Stimulated activated CD8-positive, alpha-beta memory T cell treated with anti-CD3 and anti-CD28 coated beads, Interleukin-12 subunit alpha, Interleukin-12 subunit beta, amount 100 ng/mL, for 4 hours (primary cell): Measurements from ENCODE around the gene IL10RB.
"Not testable (repeated sequence)": the region's sequence is repeated elsewhere in the genome, so short reads cannot be mapped to it uniquely, and the experiment has no call there.

Source experiments
- DNase-seq: peaks from one replicate; pipeline ENCODE4 v3.0.0-alpha.2; 2020; ENCODE audit warnings: low read depth

IL10RB gene

GRCh38 chr21:33302055-33302454 lies 35.9 kb downstream of the IL10RB start:
- DNase-seq, result no peak

DNA sequence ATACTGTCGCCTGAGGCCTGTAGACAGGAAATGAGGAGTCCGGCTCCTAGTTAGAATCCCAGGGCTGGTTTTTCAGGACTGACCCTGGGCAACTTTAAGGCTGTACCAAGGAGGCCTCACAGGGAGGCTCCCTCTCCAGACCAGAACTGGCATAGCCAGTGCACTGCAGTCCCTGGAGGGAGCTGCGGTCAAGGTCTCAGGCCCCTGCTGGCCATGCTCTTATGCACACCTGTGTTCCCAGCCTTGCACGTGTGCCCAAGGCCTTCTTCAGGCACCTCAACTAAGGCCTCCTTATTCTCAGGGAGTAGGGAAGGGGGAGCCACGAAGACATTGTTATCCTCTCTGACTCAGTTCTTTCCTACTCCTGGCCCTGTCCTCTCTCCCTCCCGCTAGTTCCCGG lies 36.6 kb downstream of the IL10RB start:
- no peak for DNase-seq

DNA sequence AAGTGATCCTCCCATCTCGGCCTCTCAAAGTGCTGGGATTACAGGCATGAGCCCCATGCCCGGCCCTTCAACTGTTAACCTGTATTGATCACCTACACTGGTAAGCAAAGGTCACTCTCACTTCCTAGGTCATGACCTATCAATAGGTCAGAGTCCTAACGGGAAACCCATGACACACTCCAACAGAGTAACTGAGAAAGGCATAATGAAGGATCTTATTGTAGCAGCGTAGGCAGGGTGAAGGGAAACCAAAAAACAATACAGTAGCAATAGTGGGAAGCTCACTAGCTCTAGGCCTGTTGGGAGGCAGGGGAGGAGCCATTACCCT lies 39.1 kb downstream of the IL10RB start:
- DNase-seq, result no peak

- DNase-seq, result no peak
Measured at GRCh38 chr21:33305938-33306337, 39.8 kb downstream of the IL10RB start.

DNA sequence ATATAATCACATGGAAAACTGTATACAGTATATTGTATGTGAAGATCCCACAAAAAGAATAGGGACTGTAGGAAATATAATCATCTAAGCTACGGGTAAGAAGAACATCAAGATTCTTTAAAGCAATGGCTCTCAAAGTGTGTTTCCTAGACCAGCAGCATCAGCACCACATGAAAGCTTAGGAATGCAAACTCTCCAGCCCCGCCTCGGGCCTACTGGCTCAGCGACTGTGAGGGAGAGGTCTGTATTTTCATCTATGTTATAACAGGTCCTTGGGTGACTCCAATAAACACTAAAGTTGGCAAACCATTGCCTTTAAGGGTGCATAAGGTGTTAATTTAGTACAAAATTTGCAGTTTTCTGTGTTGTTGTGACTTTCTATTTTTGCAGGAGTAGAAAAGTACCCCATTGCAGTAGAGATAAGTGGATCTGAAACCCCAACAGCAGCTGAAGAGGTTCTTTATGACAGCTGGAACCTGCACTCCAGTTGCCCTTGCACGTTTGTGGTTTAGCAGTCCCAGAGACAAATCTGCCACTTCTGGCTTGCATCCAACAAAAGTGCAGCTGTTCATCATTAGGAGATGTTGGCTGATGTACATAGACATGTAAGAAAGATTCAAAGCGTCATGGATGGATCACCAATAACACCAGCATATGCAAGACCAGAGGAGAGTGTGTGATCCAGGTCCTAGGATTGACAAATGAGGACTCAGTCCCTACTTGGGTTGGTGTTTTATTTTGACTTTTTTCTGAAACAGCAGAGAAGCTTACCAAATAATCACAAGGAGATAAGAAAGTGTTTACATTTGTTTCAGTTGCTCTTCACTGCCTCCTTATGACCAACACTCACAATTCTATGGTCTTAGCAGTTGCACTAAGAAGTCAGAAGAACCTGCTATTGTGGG lies 42.7 kb downstream of the IL10RB start:
- DNase-seq, result no peak

DNA sequence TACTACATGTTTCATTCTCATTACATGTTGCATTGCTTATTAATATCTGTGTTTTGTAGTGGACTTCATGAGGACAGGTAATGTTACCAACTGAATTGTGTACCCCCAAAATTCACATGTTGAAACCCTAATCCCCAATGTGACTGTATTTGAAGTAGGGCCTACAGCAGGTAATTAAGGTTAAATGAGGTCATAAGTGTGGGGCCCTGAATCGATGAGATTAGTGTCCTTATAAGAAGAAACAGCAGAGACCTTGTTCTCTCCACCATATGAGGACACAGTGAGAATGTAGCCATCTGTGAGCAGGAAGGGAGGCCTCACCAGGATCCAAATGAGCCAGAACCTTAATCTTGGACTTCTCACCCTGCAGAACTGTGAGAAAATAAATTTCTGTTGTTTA lies 43.6 kb downstream of the IL10RB start:
- no peak for DNase-seq

DNA sequence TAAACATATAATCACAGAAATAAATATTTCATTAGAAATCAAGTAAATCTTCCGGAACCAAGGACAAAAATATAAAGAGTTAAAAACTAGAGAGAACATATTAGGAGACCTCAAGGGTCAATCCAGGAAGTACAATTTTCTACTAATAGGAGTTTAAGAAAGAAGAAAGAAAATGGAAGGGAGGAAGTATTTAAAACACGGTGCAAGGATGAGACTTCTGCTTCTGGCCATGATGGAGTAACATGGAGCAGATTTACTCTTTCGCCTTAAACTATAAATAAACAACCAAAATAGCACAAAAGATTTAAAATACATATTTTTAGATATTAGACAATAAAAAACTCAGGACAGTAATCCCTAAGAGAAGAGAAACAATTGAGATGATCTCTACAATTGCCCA lies 46.0 kb downstream of the IL10RB start:
- DNase-seq, result no peak

DNA sequence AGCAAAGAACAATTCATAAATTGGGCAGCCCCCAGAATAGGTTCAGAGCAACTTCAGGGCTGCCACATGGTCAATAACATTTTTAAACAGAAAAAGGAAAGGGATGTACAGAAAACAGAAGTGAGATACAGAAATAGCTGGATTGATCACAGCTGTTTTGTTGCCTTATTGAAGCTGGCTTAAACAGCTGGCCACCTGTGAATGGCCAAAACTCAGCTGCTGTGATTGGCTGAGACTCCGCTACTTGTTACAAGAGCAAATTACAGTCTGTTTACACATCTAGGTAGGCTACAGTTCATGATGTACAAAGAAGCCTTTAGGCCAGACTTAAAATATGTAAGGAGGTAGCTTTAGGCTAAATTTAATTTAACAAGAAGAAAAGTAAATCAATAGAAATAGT lies 47.0 kb downstream of the IL10RB start:
- no peak for DNase-seq

GRCh38 chr21:33313611-33314010 lies 47.4 kb downstream of the IL10RB start:
- no peak for DNase-seq

DNA sequence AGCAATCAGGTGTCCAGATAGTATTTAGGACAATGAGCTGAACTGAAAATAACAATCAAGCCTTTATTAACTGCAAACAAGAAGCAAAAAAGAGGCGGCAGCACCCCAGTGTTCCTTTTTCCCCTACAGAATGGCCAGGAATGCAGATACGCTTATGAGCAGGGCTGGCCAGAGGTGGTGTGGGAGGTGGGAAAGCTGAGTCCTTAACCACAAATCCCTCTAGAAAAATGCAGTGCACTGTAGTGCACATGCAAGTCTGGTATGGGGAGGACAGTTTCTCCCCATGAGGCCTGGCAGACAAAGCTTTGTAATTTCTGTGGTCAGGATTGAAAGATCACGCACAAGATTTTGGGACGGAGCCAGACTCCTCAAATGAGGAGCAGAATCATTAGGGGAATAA lies 47.9 kb downstream of the IL10RB start:
- no peak for DNase-seq

DNA sequence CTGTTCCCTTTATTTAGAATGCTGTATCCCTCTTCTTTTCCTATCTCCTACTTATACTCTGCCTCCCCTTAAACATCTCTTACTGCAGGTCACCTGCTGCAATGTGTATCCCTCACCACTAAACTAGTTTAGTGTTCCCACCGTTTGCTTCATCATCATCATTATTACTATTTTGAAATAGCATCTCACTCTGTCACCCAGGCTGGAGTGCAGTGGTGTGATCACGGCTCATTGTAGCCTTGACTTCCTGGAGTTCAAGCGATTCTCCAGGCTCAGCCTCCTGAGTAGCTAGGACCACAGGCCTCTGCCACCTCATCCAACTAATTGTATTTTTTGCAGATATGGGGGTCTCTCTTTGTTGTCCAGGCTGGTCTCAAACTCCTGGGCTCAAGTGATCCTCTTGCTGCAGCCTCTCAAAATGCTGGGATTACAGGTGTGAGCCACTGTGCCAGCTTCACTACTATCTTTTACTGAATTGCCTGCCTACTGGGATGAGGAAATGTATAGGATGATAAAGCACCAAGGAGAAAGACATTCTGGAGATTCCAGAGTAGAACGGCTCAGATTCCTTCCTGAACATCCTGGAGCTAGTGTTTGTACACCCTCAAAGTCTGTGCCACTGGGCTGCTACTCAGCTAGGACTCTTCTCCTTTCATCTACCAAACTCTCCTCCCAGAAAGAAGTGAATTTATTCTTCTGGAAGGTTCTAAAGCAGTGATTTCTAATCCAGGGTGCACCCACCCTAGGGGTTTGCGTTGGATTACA lies 50.0 kb downstream of the IL10RB start:
- no peak for DNase-seq

DNA sequence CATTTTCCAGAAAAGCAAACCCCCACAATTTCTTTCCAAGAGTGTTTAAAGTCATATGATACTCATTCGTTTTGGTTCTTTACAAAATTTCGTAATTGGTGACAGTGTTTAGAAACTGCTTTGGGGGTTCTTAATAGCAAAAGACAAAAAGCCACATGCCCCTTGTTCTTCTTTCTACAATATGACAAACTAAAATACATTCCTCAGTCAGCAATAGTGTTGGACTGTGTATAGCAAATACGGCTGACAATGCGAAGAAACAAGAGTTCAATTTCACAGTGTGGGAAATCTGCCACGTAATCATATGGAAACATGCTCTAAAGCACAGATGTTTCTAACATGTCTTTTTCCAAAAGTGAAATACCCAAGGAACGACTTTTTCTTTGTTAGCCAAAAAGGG lies 51.0 kb downstream of the IL10RB start:
- DNase-seq, result no peak

DNA sequence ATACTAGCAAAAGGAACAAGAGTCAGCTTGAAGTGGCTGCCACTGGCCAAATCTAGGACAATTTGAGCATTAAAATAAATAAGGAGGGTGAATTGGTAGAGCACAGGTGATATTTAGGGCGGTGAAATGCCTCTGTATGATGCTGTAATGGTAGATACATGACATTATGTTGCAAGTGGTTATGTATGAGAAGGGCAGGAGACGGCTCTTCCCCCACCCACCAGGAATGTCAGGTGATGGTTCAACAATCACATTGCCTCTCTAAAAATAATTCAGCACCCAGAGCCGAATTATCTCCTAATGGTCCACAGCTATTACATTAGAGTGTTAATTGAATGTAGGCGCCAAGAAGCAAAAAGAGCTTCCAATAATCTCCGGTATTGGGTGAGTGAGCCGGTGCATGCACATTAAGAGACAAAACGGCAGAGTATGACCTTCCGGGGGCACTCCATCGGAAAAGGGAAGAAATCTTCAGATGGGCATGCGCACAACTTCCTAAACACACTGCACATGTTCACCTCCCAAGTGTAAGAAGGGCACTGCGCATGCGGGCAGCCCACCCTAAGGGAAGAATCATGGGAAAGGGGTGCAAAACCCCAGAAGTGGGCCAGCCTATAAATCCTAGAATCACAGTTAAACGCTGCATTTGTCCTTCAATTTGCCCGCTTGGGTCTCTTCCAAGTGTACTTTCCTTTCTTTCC lies 51.8 kb downstream of the IL10RB start:
- DNase-seq, result no peak

DNA sequence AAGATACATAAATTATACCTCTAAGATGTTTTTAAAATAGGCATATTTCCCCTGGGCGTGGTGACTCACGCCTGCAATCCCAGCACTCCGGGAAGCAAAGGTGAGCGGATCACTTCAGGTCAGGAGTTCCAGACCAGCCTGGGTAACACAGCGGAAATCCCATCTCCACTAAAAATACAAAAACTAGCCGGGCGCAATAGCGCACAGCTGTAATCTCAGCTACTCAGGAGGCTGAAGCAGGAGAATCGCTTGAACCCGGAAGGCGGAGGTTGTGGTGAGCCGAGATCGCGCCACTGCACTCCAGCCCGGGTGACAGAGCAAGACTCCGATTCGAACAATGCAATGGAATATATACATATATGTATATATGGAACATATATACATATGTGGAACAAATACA lies 54.8 kb downstream of the IL10RB start:
- not testable (repeated sequence) for DNase-seq

GRCh38 chr21:33323610-33324009 lies 57.4 kb downstream of the IL10RB start:
- DNase-seq, result not testable (repeated sequence)

DNA sequence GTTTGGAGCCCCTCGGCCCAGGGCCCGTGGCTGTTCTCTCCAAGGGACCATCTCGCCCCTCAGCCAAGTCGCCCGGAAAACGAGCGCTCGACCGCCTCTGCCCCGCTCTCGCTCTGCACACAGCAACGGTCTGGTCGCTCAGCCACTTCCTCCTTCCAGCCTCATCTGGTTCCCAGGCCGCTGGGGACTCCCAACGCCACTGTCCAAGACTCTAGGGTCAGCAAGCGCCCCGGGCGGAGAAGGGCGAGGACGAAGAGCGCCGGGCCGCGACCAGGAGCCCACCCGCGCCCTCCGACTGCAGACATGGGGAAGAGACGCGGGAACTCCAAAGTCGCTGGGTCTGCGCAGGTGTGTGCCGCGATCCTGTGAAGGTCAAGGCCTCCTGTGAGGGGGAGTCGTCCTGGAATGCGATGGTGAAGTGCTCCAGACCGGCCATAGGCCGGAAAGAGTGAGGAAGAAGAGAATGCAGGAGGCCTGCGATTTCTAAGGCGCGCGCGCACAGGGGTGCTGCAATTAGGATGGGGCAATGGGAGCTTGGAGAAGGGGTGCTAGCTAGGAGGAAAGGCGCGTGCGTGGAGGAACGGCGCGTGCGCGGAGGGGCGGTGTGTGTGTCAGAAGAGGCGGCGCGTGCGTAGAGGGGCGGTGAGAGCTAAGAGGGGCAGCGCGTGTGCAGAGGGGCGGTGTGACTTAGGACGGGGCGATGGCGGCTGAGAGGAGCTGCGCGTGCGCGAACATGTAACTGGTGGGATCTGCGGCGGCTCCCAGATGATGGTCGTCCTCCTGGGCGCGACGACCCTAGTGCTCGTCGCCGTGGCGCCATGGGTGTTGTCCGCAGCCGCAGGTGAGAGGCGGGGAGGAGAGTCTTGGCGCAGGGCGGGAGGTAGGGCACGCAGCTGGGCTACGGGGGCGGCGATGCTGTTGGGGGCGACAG lies 58.4 kb downstream of the IL10RB start, which contains the start of gene IFNAR1:
Gene IFNAR1, plus strand, starts transcription at position 680 of the 931 bp plus-strand sequence. Its CDS starts 86 bp downstream, at position 766.
- DNase-seq, result peak; percentile 99

DNA sequence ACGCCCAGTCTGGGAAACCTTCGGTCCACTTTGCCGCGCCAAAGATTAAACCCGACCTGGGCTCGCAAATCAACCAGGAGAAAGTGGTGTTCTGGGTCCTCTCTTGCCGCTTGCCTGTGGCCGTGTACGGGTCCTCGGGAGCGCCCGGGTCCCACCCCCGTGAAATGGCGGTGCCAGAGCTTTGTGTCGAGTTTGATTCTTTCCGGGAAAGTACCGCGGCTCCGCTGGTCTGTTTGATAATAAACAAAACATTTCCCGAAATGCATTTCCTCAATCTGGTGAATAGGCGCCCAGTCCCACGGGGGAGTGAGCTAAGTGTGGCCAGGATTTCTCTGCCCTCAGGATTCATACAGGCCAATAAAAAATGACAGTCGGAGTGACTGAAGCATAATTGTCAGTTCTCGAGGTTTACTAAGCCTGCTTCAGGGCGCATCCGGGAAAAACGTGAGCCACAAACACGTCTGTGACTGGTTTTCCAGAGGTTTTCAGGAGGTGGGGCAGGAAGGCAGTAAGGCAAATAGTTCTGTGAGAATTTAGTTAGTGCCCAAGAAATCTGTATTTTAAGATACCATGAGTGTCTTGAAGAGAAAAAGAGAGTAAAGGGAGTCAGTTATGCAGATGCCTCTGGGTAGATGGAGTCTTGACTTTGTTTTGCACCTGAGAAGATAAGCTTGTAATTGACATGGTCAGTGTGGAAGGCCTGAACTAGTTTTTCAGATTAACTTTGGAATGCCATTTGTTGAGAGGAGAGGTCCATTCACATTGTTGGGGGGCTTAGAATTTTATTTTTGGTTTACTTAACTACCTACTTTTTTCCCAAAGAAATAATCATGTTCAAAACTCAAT lies 59.3 kb downstream of the IL10RB start:
- peak; percentile 52 for DNase-seq

DNA sequence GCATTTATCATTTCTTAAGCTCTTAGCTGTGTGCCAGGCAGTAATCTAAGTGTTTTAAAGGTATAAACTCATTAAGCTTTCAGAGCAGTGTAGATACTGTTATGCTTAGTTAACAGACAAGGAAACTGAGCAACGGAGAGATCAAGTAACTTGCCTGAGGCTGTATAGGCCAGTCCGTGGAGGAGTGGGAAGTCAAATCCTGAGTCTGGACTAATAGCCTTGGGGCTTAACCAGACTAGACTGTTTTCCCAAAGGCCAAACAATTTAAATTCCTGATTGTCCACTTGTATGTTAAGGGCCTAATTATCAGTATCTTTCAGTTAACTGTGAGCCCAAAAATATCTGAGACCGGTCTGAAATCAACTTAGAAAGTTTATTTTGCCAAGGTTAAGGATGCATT lies 61.2 kb downstream of the IL10RB start:
- no peak for DNase-seq

GRCh38 chr21:33327792-33328433 lies 61.7 kb downstream of the IL10RB start:
- no peak for DNase-seq

- no peak for DNase-seq
Measured at GRCh38 chr21:33330726-33331125, 64.6 kb downstream of the IL10RB start.
